HCT116 (cell line): ENCODE measurements around the gene TCF7L1. TPM values are rescaled to one million over a fixed set of nuclear protein-coding genes. Genes with fewer than 3 reads are reported as not detected.
A peak's percentile ranks its signal among the peaks of the same experiment; 100 is the strongest.

Experiments
- ATAC-seq: fragments of 200-7000 bp; cut with Tn5 transposase; 2 replicates; pipeline ENCODE4 v1.9.1; 2020; ENCODE audit warnings: mild to moderate bottlenecking, moderate library complexity
- BruUV-seq: library from RNA; stranded (reverse); fragments of 400-500 nt; replicated peaks from 2 replicates; lab custom pipeline; 2021; lab: Mats Ljungman, UMichigan
- CTCF ChIA-PET: fragments of 300-600 bp; sonication (Branson Sonifier 250); formaldehyde crosslinking; loops from one replicate; lab custom pipeline; 2021; ENCODE audit warnings: antibody characterized with exemption; lab: Charles Lee
- POLR2A ChIA-PET: fragments of 300-600, 350-600 bp; sonication (Branson Sonifier 250); formaldehyde crosslinking; loops from one replicate; lab custom pipeline; 2021; ENCODE audit warnings: antibody characterized with exemption; lab: Charles Lee
- RAD21 ChIA-PET, 2 experiments: fragments of 300-600 bp; sonication (Branson Sonifier 250); formaldehyde crosslinking; loops; one replicate each; lab custom pipeline; 2023; ENCODE audit warnings: low total read pairs in 2 of 2; ENCODE audit not compliant: uncharacterized antibody in 2 of 2, unreplicated experiment in 2 of 2, low non-redundant PET in 1 of 2; lab: Charles Lee
- DNase-seq: peaks from one replicate; pipeline ENCODE4 v3.0.0-alpha.2; 2010; ENCODE audit warnings: low read depth, low spot score
- H2AFZ ChIP-seq: fragments of 200-600 bp; shearing (Covaris generic), sonication (generic); 2 replicates; pipeline ENCODE4 v1.6.1; 2017; ENCODE audit warnings: low read depth, mixed run types, mixed read lengths, antibody characterized with exemption, low read length; ENCODE audit not compliant: poor library complexity, severe bottlenecking
- H3K27ac ChIP-seq: 2 replicates; pipeline ENCODE4 v1.5.1; 2012; ENCODE audit warnings: low read depth, low read length
- H3K27me3 ChIP-seq: fragments of 200-600 bp; sonication (generic); 2 replicates; pipeline ENCODE4 v1.6.1; 2016; ENCODE audit warnings: mixed run types, low read length, mixed read lengths; ENCODE audit not compliant: insufficient read depth
- H3K36me3 ChIP-seq, 2 experiments: fragments of 200-500 bp in 1 of 2; fragments of 200-600 bp in 1 of 2; sonication (Bioruptor generic) in 1 of 2; sonication (generic) in 1 of 2; 2 replicates each; pipeline versions ENCODE4 v1.5.1 to v1.6.1; 2014 to 2016; ENCODE audit warnings: low read length in 2 of 2, inconsistent platforms in 1 of 2, mixed read lengths in 1 of 2, mixed run types in 1 of 2; ENCODE audit not compliant: insufficient read depth in 2 of 2, control insufficient read depth in 1 of 2
- H3K4me1 ChIP-seq, 2 experiments: fragments of 200-600 bp in 1 of 2; sonication (generic) in 1 of 2; 2 replicates each; pipeline versions ENCODE4 v1.5.1 to v1.6.1; 2012 to 2017; ENCODE audit warnings: low read length in 2 of 2, inconsistent platforms in 1 of 2, mild to moderate bottlenecking in 1 of 2, mixed read lengths in 1 of 2, mixed run types in 1 of 2, moderate library complexity in 1 of 2; ENCODE audit not compliant: insufficient read depth in 2 of 2, control insufficient read depth in 1 of 2
- H3K4me2 ChIP-seq: fragments of 200-600 bp; sonication (generic); 2 replicates; pipeline ENCODE4 v1.6.1; 2017; ENCODE audit warnings: mixed run types, low read length, mixed read lengths
- H3K4me3 ChIP-seq, 2 experiments: fragments of 200-600 bp in 1 of 2; sonication (generic) in 1 of 2; replicated peaks in 1 of 2; 2 replicates each; pipeline ENCODE4 v1.5.1; 2011 to 2016; ENCODE audit warnings: low read length in 2 of 2, control low read depth in 1 of 2, low read depth in 1 of 2, mild to moderate bottlenecking in 1 of 2, mixed read lengths in 1 of 2, mixed run types in 1 of 2
- H3K79me2 ChIP-seq: fragments of 200-600 bp; sonication (generic); 2 replicates; pipeline ENCODE4 v1.6.1; 2017; ENCODE audit warnings: mild to moderate bottlenecking, mixed run types, low read length, moderate library complexity, mixed read lengths; ENCODE audit not compliant: insufficient read depth
- H3K9ac ChIP-seq: fragments of 200-600 bp; sonication (generic); 2 replicates; pipeline ENCODE4 v1.6.1; 2016; ENCODE audit warnings: low read length, mixed read lengths
- H3K9me2 ChIP-seq: fragments of 200-600 bp; sonication (generic), shearing (Covaris generic); 2 replicates; pipeline ENCODE4 v1.6.1; 2017; ENCODE audit warnings: mixed run types, mild to moderate bottlenecking, moderate library complexity; ENCODE audit not compliant: insufficient read depth
- H3K9me3 ChIP-seq, 2 experiments: fragments of 200-500 bp in 1 of 2; fragments of 200-600 bp in 1 of 2; sonication (Bioruptor generic) in 1 of 2; sonication (generic) in 1 of 2; 2 replicates each; pipeline ENCODE4 v1.6.1; 2014 to 2017; ENCODE audit warnings: low read length in 2 of 2, mixed read lengths in 2 of 2, inconsistent platforms in 1 of 2, low read depth in 1 of 2, mild to moderate bottlenecking in 1 of 2, mixed run types in 1 of 2, moderate library complexity in 1 of 2; ENCODE audit not compliant: control insufficient read depth in 1 of 2, insufficient read depth in 1 of 2
- H4K20me1 ChIP-seq: fragments of 200-600 bp; sonication (generic), shearing (Covaris generic); 2 replicates; pipeline ENCODE4 v1.6.1; 2017; ENCODE audit warnings: mixed run types, mild to moderate bottlenecking, moderate library complexity; ENCODE audit not compliant: insufficient read depth
- CBX3 ChIP-seq: IDR thresholded peaks from 2 replicates; pipeline ENCODE4 v1.6.1; 2012; ENCODE audit warnings: low read depth
- CEBPB ChIP-seq: IDR thresholded peaks from 2 replicates; pipeline ENCODE4 v1.6.1; 2012; ENCODE audit warnings: low read depth
- ELF1 ChIP-seq: IDR thresholded peaks from 2 replicates; pipeline ENCODE4 v1.6.1; 2012; ENCODE audit warnings: low read depth, borderline replicate concordance
- EZH2 ChIP-seq: fragments of 200-600 bp; sonication (generic); IDR thresholded peaks from 2 replicates; pipeline ENCODE4 v1.6.1; 2017; ENCODE audit warnings: antibody characterized with exemption, mixed run types
- FOSL1 ChIP-seq: IDR thresholded peaks from 2 replicates; pipeline ENCODE4 v1.6.1; 2012; ENCODE audit warnings: low read depth
- POLR2A ChIP-seq: IDR thresholded peaks from 2 replicates; pipeline ENCODE4 v1.7.0; 2011; ENCODE audit warnings: borderline replicate concordance; ENCODE audit not compliant: insufficient read depth, insufficient read length; ENCODE audit errors: extremely low read depth
- RAD21 ChIP-seq: IDR thresholded peaks from 2 replicates; pipeline ENCODE4 v1.6.1; 2012; ENCODE audit warnings: low read depth, mild to moderate bottlenecking
- SIN3A ChIP-seq: IDR thresholded peaks from 2 replicates; pipeline ENCODE4 v1.6.1; 2012; ENCODE audit warnings: low read depth
- SP1 ChIP-seq: IDR thresholded peaks from 2 replicates; pipeline ENCODE4 v1.6.1; 2012; ENCODE audit warnings: low read depth
- SRF ChIP-seq: IDR thresholded peaks from 2 replicates; pipeline ENCODE4 v1.6.1; 2012; ENCODE audit warnings: low read depth
- TCF7L2 ChIP-seq: IDR thresholded peaks from 2 replicates; pipeline ENCODE4 v1.7.0; 2011; ENCODE audit warnings: borderline replicate concordance, inconsistent platforms; ENCODE audit not compliant: insufficient read depth, insufficient read length; ENCODE audit errors: extremely low read depth
- YY1 ChIP-seq: IDR thresholded peaks from 2 replicates; pipeline ENCODE4 v1.6.1; 2011; ENCODE audit warnings: low read length, low read depth, moderate library complexity, mild to moderate bottlenecking; ENCODE audit not compliant: insufficient replicate concordance; ENCODE audit errors: extremely low read depth
- ZFX ChIP-seq: fragments of 450-650 bp; IDR thresholded peaks from 2 replicates; pipeline ENCODE4 v1.6.1; 2017
- intact Hi-C: fragments of 100-400 bp; cut with micrococcal nuclease; formaldehyde crosslinking; loops from 2 replicates; pipeline ENCODE4 v1.10.0; 2022
- total RNA-seq: library from RNA; stranded (reverse); gene quantifications from one replicate; pipeline ENCODE4 v1.2.1, GENCODE V29; 2021; ENCODE audit not compliant: unreplicated experiment
- TF ChIP-seq, protein P1 (sequence below): IDR thresholded peaks from 2 replicates; pipeline ENCODE4 v1.6.1; 2012
- TF ChIP-seq, protein P2 (sequence below), 3 experiments: fragments of 200-600 bp in 1 of 3; sonication (generic) in 1 of 3; IDR thresholded peaks in 2 of 3; conservative IDR thresholded peaks in 1 of 3; 2 replicates each; pipeline ENCODE4 v1.5.1; 2012 to 2017; ENCODE audit warnings: low read depth in 2 of 3, low read length in 2 of 3, antibody characterized with exemption in 1 of 3, borderline replicate concordance in 1 of 3, control low read depth in 1 of 3, mild to moderate bottlenecking in 1 of 3, mixed read lengths in 1 of 3, mixed run types in 1 of 3, moderate library complexity in 1 of 3; ENCODE audit not compliant: insufficient read depth in 1 of 3
- TF ChIP-seq, protein P3 (sequence below): IDR thresholded peaks from 2 replicates; pipeline ENCODE4 v1.6.1; 2012; ENCODE audit warnings: low read depth

Gene TCF7L1
- total RNA-seq, 1 experiment from 2014 or later, result 10.3 TPM

DNA sequence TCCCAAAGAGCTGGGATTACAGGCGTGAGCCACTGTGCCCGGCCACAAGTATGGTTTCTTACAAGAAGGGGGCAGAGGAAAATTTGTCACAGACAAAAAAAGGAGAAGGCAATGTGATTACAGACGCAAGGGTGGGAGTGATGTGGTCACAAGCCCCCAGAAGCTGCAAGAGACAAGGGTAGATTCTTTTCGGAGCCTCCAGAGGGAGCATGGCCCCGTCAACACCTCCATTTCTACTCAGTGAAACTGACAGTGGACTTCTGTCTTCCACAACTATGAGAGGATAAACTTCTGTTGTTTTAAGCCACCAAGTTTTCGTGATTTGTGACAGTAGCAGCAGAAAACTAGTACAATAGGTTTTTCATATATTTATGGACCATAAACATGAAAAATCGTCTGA, 2.1 kb upstream of the TCF7L1 start:
- H3K9me3 ChIP-seq, result no peaks in the 10 kb centered on the region
- H3K79me2 ChIP-seq, result no peaks in the 10 kb centered on the region
- RAD21 ChIA-PET, result interaction anchor here in 1 of 2 experiments (0.7 kb wide), 1 partner anchor 47 kb away, joined by 3 read pairs; no protein-coding TSS in a partner anchor
- BruUV-seq, result no TSS peak
- peak overlapping the region; percentile 92 for H2AFZ ChIP-seq
- no peak for TF ChIP-seq ZFX
- peak; percentile 24; the same call in 1 of the 2 replicates for TF ChIP-seq RAD21
- TF ChIP-seq, protein P1, sequence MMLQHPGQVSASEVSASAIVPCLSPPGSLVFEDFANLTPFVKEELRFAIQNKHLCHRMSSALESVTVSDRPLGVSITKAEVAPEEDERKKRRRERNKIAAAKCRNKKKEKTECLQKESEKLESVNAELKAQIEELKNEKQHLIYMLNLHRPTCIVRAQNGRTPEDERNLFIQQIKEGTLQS, result no peak
- TF ChIP-seq FOSL1, result no peak
- TF ChIP-seq YY1, result no peak
- TF ChIP-seq SIN3A, result no peak
- TF ChIP-seq TCF7L2, result no peak
- TF ChIP-seq, protein P2, sequence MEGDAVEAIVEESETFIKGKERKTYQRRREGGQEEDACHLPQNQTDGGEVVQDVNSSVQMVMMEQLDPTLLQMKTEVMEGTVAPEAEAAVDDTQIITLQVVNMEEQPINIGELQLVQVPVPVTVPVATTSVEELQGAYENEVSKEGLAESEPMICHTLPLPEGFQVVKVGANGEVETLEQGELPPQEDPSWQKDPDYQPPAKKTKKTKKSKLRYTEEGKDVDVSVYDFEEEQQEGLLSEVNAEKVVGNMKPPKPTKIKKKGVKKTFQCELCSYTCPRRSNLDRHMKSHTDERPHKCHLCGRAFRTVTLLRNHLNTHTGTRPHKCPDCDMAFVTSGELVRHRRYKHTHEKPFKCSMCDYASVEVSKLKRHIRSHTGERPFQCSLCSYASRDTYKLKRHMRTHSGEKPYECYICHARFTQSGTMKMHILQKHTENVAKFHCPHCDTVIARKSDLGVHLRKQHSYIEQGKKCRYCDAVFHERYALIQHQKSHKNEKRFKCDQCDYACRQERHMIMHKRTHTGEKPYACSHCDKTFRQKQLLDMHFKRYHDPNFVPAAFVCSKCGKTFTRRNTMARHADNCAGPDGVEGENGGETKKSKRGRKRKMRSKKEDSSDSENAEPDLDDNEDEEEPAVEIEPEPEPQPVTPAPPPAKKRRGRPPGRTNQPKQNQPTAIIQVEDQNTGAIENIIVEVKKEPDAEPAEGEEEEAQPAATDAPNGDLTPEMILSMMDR (IDR thresholded peaks at IDR 0.05 in 2 of 3, conservative IDR thresholded peaks at IDR 0.05 in 1 of 3; ENCODE audit: borderline replicate concordance in 1 of 3, insufficient read depth in 1 of 3, low read depth in 2 of 3, low read length in 2 of 3), result peak; percentile 19 to 53 (median 45); a peak in 5 of 6 replicates
- TF ChIP-seq, protein P3, sequence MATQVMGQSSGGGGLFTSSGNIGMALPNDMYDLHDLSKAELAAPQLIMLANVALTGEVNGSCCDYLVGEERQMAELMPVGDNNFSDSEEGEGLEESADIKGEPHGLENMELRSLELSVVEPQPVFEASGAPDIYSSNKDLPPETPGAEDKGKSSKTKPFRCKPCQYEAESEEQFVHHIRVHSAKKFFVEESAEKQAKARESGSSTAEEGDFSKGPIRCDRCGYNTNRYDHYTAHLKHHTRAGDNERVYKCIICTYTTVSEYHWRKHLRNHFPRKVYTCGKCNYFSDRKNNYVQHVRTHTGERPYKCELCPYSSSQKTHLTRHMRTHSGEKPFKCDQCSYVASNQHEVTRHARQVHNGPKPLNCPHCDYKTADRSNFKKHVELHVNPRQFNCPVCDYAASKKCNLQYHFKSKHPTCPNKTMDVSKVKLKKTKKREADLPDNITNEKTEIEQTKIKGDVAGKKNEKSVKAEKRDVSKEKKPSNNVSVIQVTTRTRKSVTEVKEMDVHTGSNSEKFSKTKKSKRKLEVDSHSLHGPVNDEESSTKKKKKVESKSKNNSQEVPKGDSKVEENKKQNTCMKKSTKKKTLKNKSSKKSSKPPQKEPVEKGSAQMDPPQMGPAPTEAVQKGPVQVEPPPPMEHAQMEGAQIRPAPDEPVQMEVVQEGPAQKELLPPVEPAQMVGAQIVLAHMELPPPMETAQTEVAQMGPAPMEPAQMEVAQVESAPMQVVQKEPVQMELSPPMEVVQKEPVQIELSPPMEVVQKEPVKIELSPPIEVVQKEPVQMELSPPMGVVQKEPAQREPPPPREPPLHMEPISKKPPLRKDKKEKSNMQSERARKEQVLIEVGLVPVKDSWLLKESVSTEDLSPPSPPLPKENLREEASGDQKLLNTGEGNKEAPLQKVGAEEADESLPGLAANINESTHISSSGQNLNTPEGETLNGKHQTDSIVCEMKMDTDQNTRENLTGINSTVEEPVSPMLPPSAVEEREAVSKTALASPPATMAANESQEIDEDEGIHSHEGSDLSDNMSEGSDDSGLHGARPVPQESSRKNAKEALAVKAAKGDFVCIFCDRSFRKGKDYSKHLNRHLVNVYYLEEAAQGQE, result no peak
- no peak for TF ChIP-seq SRF
- TF ChIP-seq SP1, result no peak
- no peak for TF ChIP-seq CBX3
- no peak for TF ChIP-seq POLR2A
- no peak for TF ChIP-seq EZH2
- TF ChIP-seq CEBPB, result no peak
- TF ChIP-seq ELF1, result no peak
- no peak overlapping the region for H3K27ac ChIP-seq
- no peaks in the 10 kb centered on the region for H4K20me1 ChIP-seq
- H3K4me1 ChIP-seq, result peaks cover 12 to 22% of the 10 kb centered on the region in 2 experiments; a peak in 3 of 4 replicates
- CTCF ChIA-PET, result no interaction called here
- no peak overlapping the region for H3K4me2 ChIP-seq
- H3K27me3 ChIP-seq, result no peaks in the 10 kb centered on the region
- ATAC-seq (no peak), DNase-seq (no peak)
- intact Hi-C loops, result loop anchor here (5.0 kb wide), 1 partner anchor 64 kb away; no protein-coding TSS in a partner anchor
- no peaks in the 10 kb centered on the region for H3K36me3 ChIP-seq
- no peak overlapping the region for H3K9ac ChIP-seq
- POLR2A ChIA-PET, result no interaction called here
- no peaks in the 10 kb centered on the region for H3K9me2 ChIP-seq
- H3K4me3 ChIP-seq, result no peak overlapping the region
